ENCODE results near the gene CLDN20.

The CLDN20 gene

GRCh38 chr6:155272353-155273232 lies 8.8 kb downstream of the CLDN20 start:
- peak overlapping the region; percentile 61 for H3K27ac Mint-ChIP-seq
- peaks cover 17% of the 10 kb centered on the region for H3K36me3 Mint-ChIP-seq

GRCh38 chr6:155273431-155273830 lies 9.6 kb downstream of the CLDN20 start:
- no peak overlapping the region for H3K4me3 Mint-ChIP-seq
- H3K27ac Mint-ChIP-seq = no peak overlapping the region
- H3K9me3 Mint-ChIP-seq (ENCODE audit: low read depth) = no peaks in the 10 kb centered on the region
- peaks cover 10% of the 10 kb centered on the region for H3K4me1 Mint-ChIP-seq (ENCODE audit: low read depth)
- H3K36me3 Mint-ChIP-seq = peaks cover 15% of the 10 kb centered on the region
- H3K27me3 Mint-ChIP-seq = no peaks in the 10 kb centered on the region

More at GRCh38 chr6:155272353-155273232, 8.8 kb downstream of the CLDN20 start:
- Mint-ChIP-seq H3K4me3 (no peak overlapping the region), H3K9me3 (ENCODE audit: low read depth) (no peaks in the 10 kb centered on the region), H3K27me3 (no peaks in the 10 kb centered on the region), H3K4me1 (ENCODE audit: low read depth) (peaks cover 15% of the 10 kb centered on the region)

GRCh38 chr6:155274106-155274505 lies 10.3 kb downstream of the CLDN20 start:
- peaks cover 13% of the 10 kb centered on the region for H3K4me1 Mint-ChIP-seq (ENCODE audit: low read depth)
- no peaks in the 10 kb centered on the region for H3K27me3 Mint-ChIP-seq
- H3K36me3 Mint-ChIP-seq = peaks cover 18% of the 10 kb centered on the region
- H3K9me3 Mint-ChIP-seq (ENCODE audit: low read depth) = no peaks in the 10 kb centered on the region
- H3K4me3 Mint-ChIP-seq = no peak overlapping the region
- H3K27ac Mint-ChIP-seq = no peak overlapping the region

- H3K27ac Mint-ChIP-seq = no peak overlapping the region
- no peaks in the 10 kb centered on the region for H3K9me3 Mint-ChIP-seq (ENCODE audit: low read depth)
- peaks cover 22% of the 10 kb centered on the region for H3K36me3 Mint-ChIP-seq
- H3K4me3 Mint-ChIP-seq = no peak overlapping the region
- H3K4me1 Mint-ChIP-seq (ENCODE audit: low read depth) = peaks cover 15% of the 10 kb centered on the region
- H3K27me3 Mint-ChIP-seq = no peaks in the 10 kb centered on the region
Measured at GRCh38 chr6:155274533-155274932, 10.7 kb downstream of the CLDN20 start.

- Mint-ChIP-seq H3K9me3 (ENCODE audit: low read depth) (no peaks in the 10 kb centered on the region), H3K27me3 (no peaks in the 10 kb centered on the region), H3K4me1 (ENCODE audit: low read depth) (peaks cover 20% of the 10 kb centered on the region), H3K4me3 (no peak overlapping the region), H3K36me3 (peaks cover 20% of the 10 kb centered on the region), H3K27ac (no peak overlapping the region)
Measured at GRCh38 chr6:155275808-155276480, 12.1 kb downstream of the CLDN20 start.

- Mint-ChIP-seq H3K4me3 (no peak overlapping the region), H3K36me3 (peaks cover 20% of the 10 kb centered on the region), H3K27me3 (no peaks in the 10 kb centered on the region), H3K4me1 (ENCODE audit: low read depth) (peaks cover 20% of the 10 kb centered on the region), H3K9me3 (ENCODE audit: low read depth) (no peaks in the 10 kb centered on the region), H3K27ac (no peak overlapping the region)
Measured at GRCh38 chr6:155276638-155277037, 12.8 kb downstream of the CLDN20 start.

- no peaks in the 10 kb centered on the region for H3K27me3 Mint-ChIP-seq
- H3K9me3 Mint-ChIP-seq (ENCODE audit: low read depth) = no peaks in the 10 kb centered on the region
- peaks cover 19% of the 10 kb centered on the region for H3K36me3 Mint-ChIP-seq
- peaks cover 15% of the 10 kb centered on the region for H3K4me1 Mint-ChIP-seq (ENCODE audit: low read depth)
- no peak overlapping the region for H3K4me3 Mint-ChIP-seq
- H3K27ac Mint-ChIP-seq = no peak overlapping the region
Measured at GRCh38 chr6:155278319-155279049, 14.7 kb downstream of the CLDN20 start.

GRCh38 chr6:155284775-155285174 lies 21.0 kb downstream of the CLDN20 start:
- Mint-ChIP-seq H3K36me3 (peaks cover 5% of the 10 kb centered on the region), H3K4me1 (ENCODE audit: low read depth) (peaks cover 5% of the 10 kb centered on the region), H3K27me3 (no peaks in the 10 kb centered on the region), H3K27ac (no peak overlapping the region), H3K4me3 (no peak overlapping the region), H3K9me3 (ENCODE audit: low read depth) (no peaks in the 10 kb centered on the region)

- H3K27ac Mint-ChIP-seq = no peak overlapping the region
- H3K4me1 Mint-ChIP-seq (ENCODE audit: low read depth) = no peaks in the 10 kb centered on the region
- no peaks in the 10 kb centered on the region for H3K27me3 Mint-ChIP-seq
- H3K36me3 Mint-ChIP-seq = peaks cover 6% of the 10 kb centered on the region
- no peak overlapping the region for H3K4me3 Mint-ChIP-seq
- H3K9me3 Mint-ChIP-seq (ENCODE audit: low read depth) = no peaks in the 10 kb centered on the region
Measured at GRCh38 chr6:155287762-155288161, 23.9 kb downstream of the CLDN20 start.

- Mint-ChIP-seq H3K27ac (no peak overlapping the region), H3K4me1 (ENCODE audit: low read depth) (no peaks in the 10 kb centered on the region), H3K4me3 (no peak overlapping the region), H3K36me3 (peaks cover 6% of the 10 kb centered on the region), H3K27me3 (no peaks in the 10 kb centered on the region), H3K9me3 (ENCODE audit: low read depth) (no peaks in the 10 kb centered on the region)
Measured at GRCh38 chr6:155290491-155290890, 26.7 kb downstream of the CLDN20 start.

- H3K36me3 Mint-ChIP-seq = peaks cover 6% of the 10 kb centered on the region
- H3K4me1 Mint-ChIP-seq (ENCODE audit: low read depth) = no peaks in the 10 kb centered on the region
- no peaks in the 10 kb centered on the region for H3K27me3 Mint-ChIP-seq
- H3K9me3 Mint-ChIP-seq (ENCODE audit: low read depth) = no peaks in the 10 kb centered on the region
- no peak overlapping the region for H3K4me3 Mint-ChIP-seq
- no peak overlapping the region for H3K27ac Mint-ChIP-seq
Measured at GRCh38 chr6:155291291-155291690, 27.5 kb downstream of the CLDN20 start.

- H3K36me3 Mint-ChIP-seq = peaks cover 6% of the 10 kb centered on the region
- peak overlapping the region; percentile 4 for H3K27ac Mint-ChIP-seq
- H3K4me3 Mint-ChIP-seq = no peak overlapping the region
- no peaks in the 10 kb centered on the region for H3K4me1 Mint-ChIP-seq (ENCODE audit: low read depth)
- no peaks in the 10 kb centered on the region for H3K27me3 Mint-ChIP-seq
- no peaks in the 10 kb centered on the region for H3K9me3 Mint-ChIP-seq (ENCODE audit: low read depth)
Measured at GRCh38 chr6:155292711-155293110, 28.9 kb downstream of the CLDN20 start.

- Mint-ChIP-seq H3K4me3 (no peak overlapping the region), H3K36me3 (peaks cover 6% of the 10 kb centered on the region), H3K4me1 (ENCODE audit: low read depth) (peaks cover 3% of the 10 kb centered on the region), H3K9me3 (ENCODE audit: low read depth) (no peaks in the 10 kb centered on the region), H3K27me3 (no peaks in the 10 kb centered on the region), H3K27ac (no peak overlapping the region)
Measured at GRCh38 chr6:155297669-155298068, 33.9 kb downstream of the CLDN20 start.

- Mint-ChIP-seq H3K9me3 (ENCODE audit: low read depth) (no peaks in the 10 kb centered on the region), H3K36me3 (peaks cover 14% of the 10 kb centered on the region), H3K4me1 (ENCODE audit: low read depth) (peaks cover 7% of the 10 kb centered on the region), H3K4me3 (no peak overlapping the region), H3K27ac (no peak overlapping the region), H3K27me3 (no peaks in the 10 kb centered on the region)
Measured at GRCh38 chr6:155301867-155302266, 38.1 kb downstream of the CLDN20 start.

GRCh38 chr6:155303361-155303870 lies 39.6 kb downstream of the CLDN20 start:
- Mint-ChIP-seq H3K27me3 (no peaks in the 10 kb centered on the region), H3K4me1 (ENCODE audit: low read depth) (peaks cover 16% of the 10 kb centered on the region), H3K36me3 (peaks cover 16% of the 10 kb centered on the region), H3K9me3 (ENCODE audit: low read depth) (no peaks in the 10 kb centered on the region), H3K27ac (no peak overlapping the region), H3K4me3 (no peak overlapping the region)

All from activated naive CD8-positive, alpha-beta T cell (primary cell).